Activated CD4-positive, alpha-beta T cell treated with anti-CD3 and anti-CD28 coated beads, Interleukin-2, amount 50 U/mL, for 4 hours (primary cell): ENCODE measurements around the gene RHPN2.
"Not testable (repeated sequence)": the region's sequence is repeated elsewhere in the genome, so short reads cannot be mapped to it uniquely, and the experiment has no call there.

ENCODE experiments used
- DNase-seq, 2 experiments: peaks; one replicate each; pipeline ENCODE4 v3.0.0-alpha.2; 2020

Gene RHPN2

GRCh38 chr19:33063753-33064457 is 783 bp downstream of the RHPN2 start:
- no peak for DNase-seq

- DNase-seq = no peak
Observed at GRCh38 chr19:33063356-33063752, 1.3 kb downstream of the RHPN2 start.

GRCh38 chr19:33062902-33063301 is 1.8 kb downstream of the RHPN2 start:
- no peak for DNase-seq

GRCh38 chr19:33060586-33060985 is 4.1 kb downstream of the RHPN2 start:
- no peak for DNase-seq

- no peak for DNase-seq
Observed at GRCh38 chr19:33055718-33056117, 9.0 kb downstream of the RHPN2 start.

GRCh38 chr19:33054623-33055022 is 10.1 kb downstream of the RHPN2 start:
- DNase-seq = no peak

- DNase-seq = no peak
Observed at GRCh38 chr19:33052352-33052972, 12.2 kb downstream of the RHPN2 start.

GRCh38 chr19:33050110-33050509 is 14.6 kb downstream of the RHPN2 start:
- no peak for DNase-seq

- no peak for DNase-seq
Observed at GRCh38 chr19:33048806-33049676, 15.6 kb downstream of the RHPN2 start.

- no peak for DNase-seq
Observed at GRCh38 chr19:33047422-33047821, 17.3 kb downstream of the RHPN2 start.

- DNase-seq = not testable (repeated sequence)
Observed at GRCh38 chr19:33041828-33042160, 22.9 kb downstream of the RHPN2 start.

GRCh38 chr19:33040994-33041827 is 23.5 kb downstream of the RHPN2 start:
- DNase-seq = no peak

- no peak for DNase-seq
Observed at GRCh38 chr19:33039815-33040214, 24.9 kb downstream of the RHPN2 start.

GRCh38 chr19:33039108-33039599 is 25.5 kb downstream of the RHPN2 start:
- no peak for DNase-seq

GRCh38 chr19:33037168-33038025 is 27.3 kb downstream of the RHPN2 start:
- not testable (repeated sequence) for DNase-seq

GRCh38 chr19:33036370-33037167 is 28.1 kb downstream of the RHPN2 start:
- not testable (repeated sequence) for DNase-seq

- DNase-seq = no peak
Observed at GRCh38 chr19:33035461-33035860, 29.2 kb downstream of the RHPN2 start.

- DNase-seq = no peak
Observed at GRCh38 chr19:33032218-33032781, 32.4 kb downstream of the RHPN2 start.

- DNase-seq = no peak
Observed at GRCh38 chr19:33029746-33030303, 34.9 kb downstream of the RHPN2 start.

GRCh38 chr19:33026602-33027001 is 38.1 kb downstream of the RHPN2 start:
- DNase-seq = not testable (repeated sequence)
